SKM-1 treated with dmso at 0.1 percent for 144 hours (cell line): Measurements from ENCODE around the gene CACNG8.

Source experiments
- DNase-seq: peaks from one replicate; lab custom pipeline; 2025; ENCODE audit not compliant: unreplicated experiment; lab: John Stamatoyannopoulos, UW

CACNG8 gene

GRCh38 chr19:53992211-53992610 lies 29.5 kb downstream of the CACNG8 start:
- DNase-seq = peak; percentile 19

GRCh38 chr19:53992815-53993214 lies 30.1 kb downstream of the CACNG8 start:
- DNase-seq = no peak

GRCh38 chr19:53993448-53993847 lies 30.7 kb downstream of the CACNG8 start:
- DNase-seq = no peak

- DNase-seq = no peak
Measured at GRCh38 chr19:53994811-53995210, 32.1 kb downstream of the CACNG8 start.

GRCh38 chr19:53998223-53998622 lies 35.5 kb downstream of the CACNG8 start:
- no peak for DNase-seq

GRCh38 chr19:53999694-54000093 lies 37.0 kb downstream of the CACNG8 start:
- DNase-seq = no peak

- DNase-seq = no peak
Measured at GRCh38 chr19:54001496-54001895, 38.8 kb downstream of the CACNG8 start.

- no peak for DNase-seq
Measured at GRCh38 chr19:54002495-54003315, 40.0 kb downstream of the CACNG8 start.

GRCh38 chr19:54009440-54009839 lies 46.7 kb downstream of the CACNG8 start:
- DNase-seq = no peak

- no peak for DNase-seq
Measured at GRCh38 chr19:54010474-54010873, 47.7 kb downstream of the CACNG8 start.

GRCh38 chr19:54011507-54012211 lies 48.9 kb downstream of the CACNG8 start:
- no peak for DNase-seq

GRCh38 chr19:54013866-54014265 lies 51.1 kb downstream of the CACNG8 start:
- DNase-seq = no peak

- no peak for DNase-seq
Measured at GRCh38 chr19:54014920-54015560, 52.3 kb downstream of the CACNG8 start.

GRCh38 chr19:54017261-54017660 lies 54.5 kb downstream of the CACNG8 start:
- no peak for DNase-seq

GRCh38 chr19:54021363-54021762 lies 58.6 kb downstream of the CACNG8 start:
- DNase-seq = no peak

- DNase-seq = no peak
Measured at GRCh38 chr19:54021932-54022331, 59.2 kb downstream of the CACNG8 start.

GRCh38 chr19:54023191-54023590 lies 60.5 kb downstream of the CACNG8 start:
- DNase-seq = no peak

GRCh38 chr19:54024660-54025059 lies 61.9 kb downstream of the CACNG8 start:
- no peak for DNase-seq

GRCh38 chr19:54026656-54027055 lies 63.9 kb downstream of the CACNG8 start:
- DNase-seq = no peak

GRCh38 chr19:54029301-54029700 lies 66.6 kb downstream of the CACNG8 start:
- DNase-seq = no peak

- no peak for DNase-seq
Measured at GRCh38 chr19:54029930-54030490, 67.3 kb downstream of the CACNG8 start.
